Measurements from ENCODE around the gene ATP6V1G2. TPM values are rescaled to one million over a fixed set of nuclear protein-coding genes. Genes with fewer than 3 reads are reported as not detected.

ATP6V1G2 gene
- total and polyA plus RNA-seq, 2 of the 8 experiments (the other 6 are each of a cell fraction or from before 2014, with no cell fraction given) = 3.0 to 5.7 TPM

DNA sequence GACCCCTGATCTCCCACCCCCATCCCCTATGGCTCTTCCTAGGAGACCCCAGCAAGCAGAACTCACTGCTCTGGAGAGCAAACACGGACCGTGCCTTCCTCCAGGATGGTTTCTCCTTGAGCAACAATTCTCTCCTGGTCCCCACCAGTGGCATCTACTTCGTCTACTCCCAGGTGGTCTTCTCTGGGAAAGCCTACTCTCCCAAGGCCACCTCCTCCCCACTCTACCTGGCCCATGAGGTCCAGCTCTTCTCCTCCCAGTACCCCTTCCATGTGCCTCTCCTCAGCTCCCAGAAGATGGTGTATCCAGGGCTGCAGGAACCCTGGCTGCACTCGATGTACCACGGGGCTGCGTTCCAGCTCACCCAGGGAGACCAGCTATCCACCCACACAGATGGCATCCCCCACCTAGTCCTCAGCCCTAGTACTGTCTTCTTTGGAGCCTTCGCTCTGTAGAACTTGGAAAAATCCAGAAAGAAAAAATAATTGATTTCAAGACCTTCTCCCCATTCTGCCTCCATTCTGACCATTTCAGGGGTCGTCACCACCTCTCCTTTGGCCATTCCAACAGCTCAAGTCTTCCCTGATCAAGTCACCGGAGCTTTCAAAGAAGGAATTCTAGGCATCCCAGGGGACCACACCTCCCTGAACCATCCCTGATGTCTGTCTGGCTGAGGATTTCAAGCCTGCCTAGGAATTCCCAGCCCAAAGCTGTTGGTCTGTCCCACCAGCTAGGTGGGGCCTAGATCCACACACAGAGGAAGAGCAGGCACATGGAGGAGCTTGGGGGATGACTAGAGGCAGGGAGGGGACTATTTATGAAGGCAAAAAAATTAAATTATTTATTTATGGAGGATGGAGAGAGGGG is 27.1 kb upstream of the ATP6V1G2 start:
- H3K4ac ChIP-seq (replicated peaks; ENCODE audit: insufficient read length, low read depth, low read length) = no peak overlapping the region
- H4K91ac ChIP-seq (replicated peaks; ENCODE audit: insufficient read length, low read length) = no peak overlapping the region
- 0 out of 2 replicates have a peak overlapping the region, but pooled peaks have one; percentile 27 for H2BK12ac ChIP-seq (ENCODE audit: low read depth, low read length)
- WGBS, 2 experiments (ENCODE audit: extremely low coverage in 1 of 2, insufficient coverage in 1 of 2, insufficient read length in 1 of 2, insufficient replicate concordance in 2 of 2, low coverage in 1 of 2, low lambda C conversion rate in 2 of 2, missing lambda C conversion rate in 1 of 2) = 89% methylated on average over 9 of the region's 9 CpGs; no CpG with 5 or more reads in 1 of the 2 experiments
- CTCF ChIA-PET (ENCODE audit: partially characterized antibody) = interaction anchor here (0.6 to 19.2 kb wide), 9 partner anchors 8 to 40 kb away, joined by 3 to 640 read pairs (median 5); partner anchors contain the start of genes ATP6V1G2, LST1, LTB and NCR3
- FAIRE-seq = no peak
- no peak overlapping the region for H3K18ac ChIP-seq (ENCODE audit: extremely low read depth, low read length)
- no peak overlapping the region for H2BK120ac ChIP-seq (replicated peaks; ENCODE audit: low read depth, low read length)
- no peak for DNase-seq (ENCODE audit: low read depth in 1 of 2, low spot score in 2 of 2)
- H3K36me3 ChIP-seq (ENCODE audit: control insufficient read depth in 2 of 4, insufficient read depth in 4 of 4, low read length in 3 of 4) = no peaks in the 10 kb centered on the region
- H4K5ac ChIP-seq (ENCODE audit: insufficient read length, low read depth, low read length) = no peak overlapping the region
- no peak overlapping the region for H3K56ac ChIP-seq (replicated peaks; ENCODE audit: insufficient read length, low read depth, low read length)
- H2BK20ac ChIP-seq (ENCODE audit: low read length) = no peak overlapping the region
- H3K27ac ChIP-seq (ENCODE audit: low read depth, low read length) = no peak overlapping the region
- no peak overlapping the region for H2BK15ac ChIP-seq (ENCODE audit: low read length)
- no peak overlapping the region for H2AK5ac ChIP-seq (ENCODE audit: low read depth, low read length)
- H3K79me2 ChIP-seq (ENCODE audit: control insufficient read depth in 1 of 2, insufficient read depth in 2 of 2, low read length in 2 of 2) = no peaks in the 10 kb centered on the region
- H3K23ac ChIP-seq (ENCODE audit: insufficient read length) = no peak overlapping the region
- no peak overlapping the region for H3K4me3 ChIP-seq (ENCODE audit: extremely low read depth in 1 of 4, insufficient read depth in 2 of 4, low read depth in 3 of 4, low read length in 4 of 4)
- H3K4me1 ChIP-seq (replicated peaks in 1 of 4; ENCODE audit: control insufficient read depth in 3 of 4, insufficient read depth in 4 of 4, low read length in 3 of 4) = no peaks in the 10 kb centered on the region; a peak in 1 of 7 replicates
- H3K4me2 ChIP-seq (ENCODE audit: insufficient read depth in 1 of 2, low read depth in 2 of 2, low read length in 2 of 2) = no peak overlapping the region
- H2BK5ac ChIP-seq (ENCODE audit: low read depth, low read length) = no peak overlapping the region
- H3K14ac ChIP-seq (ENCODE audit: insufficient read length) = no peak overlapping the region
- POLR2A ChIA-PET (ENCODE audit: partially characterized antibody) = interaction anchor here (0.8 to 12.2 kb wide), 10 partner anchors 13 to 265 kb away, joined by 3 to 110 read pairs (median 4); partner anchors contain the start of genes ATP6V1G2 and DDX39B
- no peaks in the 10 kb centered on the region for H4K20me1 ChIP-seq (replicated peaks in 1 of 2; ENCODE audit: control insufficient read depth in 1 of 2, insufficient read depth in 2 of 2, low read length in 2 of 2)
- H3K79me1 ChIP-seq (ENCODE audit: low read depth, low read length) = no peaks in the 10 kb centered on the region
- no peak overlapping the region for H4K8ac ChIP-seq (ENCODE audit: extremely low read depth, insufficient read depth, low read length)
- no peaks in the 10 kb centered on the region for H3K9me3 ChIP-seq (ENCODE audit: insufficient read depth in 2 of 2, low read depth in 1 of 2, low read length in 1 of 2)
- H3K9ac ChIP-seq (replicated peaks in 1 of 4; ENCODE audit: extremely low read depth in 1 of 4, low read depth in 3 of 4, low read length in 3 of 4) = no peak overlapping the region
- no peaks in the 10 kb centered on the region; the same call in 1 of the 2 replicates for H3K23me2 ChIP-seq (ENCODE audit: low read depth, low read length)
- H3K27me3 ChIP-seq (replicated peaks in 1 of 4; ENCODE audit: control insufficient read depth in 3 of 4, extremely low read depth in 1 of 4, insufficient read depth in 3 of 4, low read length in 3 of 4) = no peaks in the 10 kb centered on the region
- H2AFZ ChIP-seq (ENCODE audit: low read length) = no peak overlapping the region
- TF ChIP-seq SP2 (IDR thresholded peaks at IDR 0.05; ENCODE audit: low read length) (no peak), RBBP5 (IDR thresholded peaks at IDR 0.05; ENCODE audit: borderline replicate concordance, low read depth, low read length) (no peak), CTBP2 (IDR thresholded peaks at IDR 0.05; ENCODE audit: borderline replicate concordance, insufficient read depth, insufficient read length, low read length) (no peak), KDM4A (IDR thresholded peaks at IDR 0.05; ENCODE audit: low read depth, low read length, severe bottlenecking) (no peak), SIN3A (conservative IDR thresholded peaks at IDR 0.05 in 1 of 2, IDR thresholded peaks at IDR 0.05 in 1 of 2; ENCODE audit: low read depth in 1 of 2, low read length in 2 of 2) (no peak)

Measured in H1 (cell line).